ENCODE measurements around the gene KRTDAP.

The KRTDAP gene

GRCh38 chr19:35449359-35450043, 40.8 kb downstream of the KRTDAP start:
- no peak for DNase-seq

- no peak for DNase-seq
Measured at GRCh38 chr19:35447606-35448469, 42.4 kb downstream of the KRTDAP start, which contains the start of gene FFAR2. Gene FFAR2 (plus strand): TSS chr19:35448257. CDS start chr19:35449715, 1,458 bp downstream.

DNA sequence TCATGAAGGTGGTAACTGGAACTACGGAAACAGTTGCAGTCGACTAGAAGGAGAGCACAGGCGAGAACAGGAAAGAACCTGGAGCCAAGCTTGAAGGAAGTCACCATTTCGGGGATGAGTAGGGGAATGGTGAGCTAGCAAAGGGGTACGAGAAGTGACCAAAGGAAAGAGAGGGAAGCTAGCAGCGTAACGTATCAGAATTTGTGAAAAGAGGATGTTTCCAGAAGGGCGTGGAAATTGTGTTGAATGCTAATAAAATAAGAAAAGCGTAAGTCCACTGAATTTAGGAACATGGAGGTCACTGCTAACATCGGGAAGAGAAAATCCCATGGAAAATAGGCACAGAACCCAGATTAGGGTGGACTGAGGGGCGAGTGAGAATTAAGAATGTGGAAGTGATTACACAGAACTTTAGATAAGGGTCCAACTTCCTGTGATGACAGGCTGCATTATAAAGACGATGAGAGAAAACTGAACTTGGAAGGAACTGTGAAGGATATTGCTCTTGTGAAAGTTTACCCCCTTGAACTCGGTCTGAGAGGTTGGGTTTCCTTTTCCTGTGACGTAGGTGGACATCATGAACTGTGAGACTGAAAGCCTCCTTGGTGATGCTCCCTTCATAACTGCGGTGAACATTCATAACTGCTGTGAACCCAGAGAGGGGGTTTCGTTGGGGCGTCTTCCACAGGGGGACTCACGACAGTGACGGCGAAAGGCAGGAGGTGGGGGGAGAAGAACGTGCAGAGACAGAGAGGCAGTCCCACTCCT, 44.3 kb downstream of the KRTDAP start:
- no peak for DNase-seq

DNA sequence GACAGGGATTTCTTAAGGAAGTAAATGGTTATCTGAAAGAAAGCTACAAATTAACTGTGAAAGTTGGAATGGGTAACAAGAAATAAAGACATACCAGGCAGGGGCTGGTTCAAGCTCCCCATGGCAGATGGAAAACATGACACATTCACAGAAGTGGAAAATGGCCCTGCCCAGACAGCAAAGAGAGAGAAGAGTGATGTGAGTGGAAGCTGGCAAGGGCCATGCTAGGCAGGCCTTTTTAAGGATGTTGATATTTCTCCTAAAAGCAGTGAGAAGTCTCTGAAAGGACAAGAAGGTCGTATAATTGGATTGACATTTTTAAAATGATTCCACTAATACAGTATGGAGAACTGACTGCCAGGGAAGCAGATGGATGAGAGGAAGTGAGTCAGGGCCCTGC, 45.5 kb downstream of the KRTDAP start:
- DNase-seq = no peak

DNA sequence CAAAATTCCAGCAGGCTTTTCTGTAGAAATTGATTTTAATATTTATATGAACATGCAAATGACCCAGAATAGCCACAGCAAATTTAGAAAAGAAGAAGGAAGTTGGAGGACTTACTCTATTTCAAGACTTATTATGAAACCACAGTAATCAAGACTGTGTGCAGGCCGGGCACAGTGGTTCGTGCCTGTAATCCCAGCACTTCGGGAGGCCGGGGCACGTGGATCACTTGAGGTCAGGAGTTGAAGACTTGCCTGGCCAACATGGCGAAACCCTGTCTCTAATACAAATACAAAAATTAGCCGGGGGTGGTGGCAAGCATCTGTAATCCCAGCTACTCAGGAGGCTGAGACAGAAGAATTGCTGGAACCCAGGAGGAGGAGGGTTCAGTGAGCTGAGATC, 48.2 kb downstream of the KRTDAP start:
- no peak for DNase-seq

DNA sequence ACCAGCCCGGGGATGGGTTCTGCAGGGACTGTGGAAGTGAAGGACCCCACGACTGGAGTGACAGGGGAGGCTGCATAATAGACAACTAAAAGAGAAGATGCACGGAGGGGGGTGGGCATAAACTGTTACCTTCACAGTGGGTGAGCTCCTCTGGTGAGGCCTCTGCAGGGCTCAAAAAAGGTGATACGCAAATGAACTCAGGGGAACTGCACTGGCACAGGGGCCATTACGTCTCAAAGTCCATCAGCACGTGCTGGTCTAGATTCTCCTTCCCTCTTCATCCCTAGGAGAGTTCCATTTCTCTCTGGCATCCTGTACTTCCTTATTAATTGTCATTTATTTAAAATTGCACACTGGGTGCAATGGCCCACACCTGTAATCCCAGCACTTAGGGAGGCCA, 50.3 kb downstream of the KRTDAP start:
- DNase-seq = no peak

- DNase-seq = no peak
Measured at GRCh38 chr19:35438527-35438926, 51.7 kb downstream of the KRTDAP start.

DNA sequence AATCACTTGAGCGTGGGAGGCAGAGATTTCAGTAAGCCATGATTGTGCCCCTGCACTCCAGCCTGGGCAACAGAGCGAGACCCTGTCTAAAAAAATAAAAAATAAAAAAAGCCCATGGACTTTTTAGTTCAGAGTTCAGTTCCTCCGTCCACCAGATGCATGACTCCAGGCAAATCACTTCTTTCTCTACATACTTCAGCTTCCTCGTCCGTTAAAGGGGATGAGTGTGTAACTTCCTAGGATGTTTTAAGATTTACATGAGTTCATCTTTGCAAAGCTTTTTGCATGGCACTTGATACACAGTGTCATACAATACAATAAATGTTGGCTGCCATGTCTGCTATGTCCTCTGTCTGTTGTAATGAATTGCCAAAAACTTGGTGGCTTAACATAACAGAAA, 52.2 kb downstream of the KRTDAP start:
- DNase-seq = no peak

DNA sequence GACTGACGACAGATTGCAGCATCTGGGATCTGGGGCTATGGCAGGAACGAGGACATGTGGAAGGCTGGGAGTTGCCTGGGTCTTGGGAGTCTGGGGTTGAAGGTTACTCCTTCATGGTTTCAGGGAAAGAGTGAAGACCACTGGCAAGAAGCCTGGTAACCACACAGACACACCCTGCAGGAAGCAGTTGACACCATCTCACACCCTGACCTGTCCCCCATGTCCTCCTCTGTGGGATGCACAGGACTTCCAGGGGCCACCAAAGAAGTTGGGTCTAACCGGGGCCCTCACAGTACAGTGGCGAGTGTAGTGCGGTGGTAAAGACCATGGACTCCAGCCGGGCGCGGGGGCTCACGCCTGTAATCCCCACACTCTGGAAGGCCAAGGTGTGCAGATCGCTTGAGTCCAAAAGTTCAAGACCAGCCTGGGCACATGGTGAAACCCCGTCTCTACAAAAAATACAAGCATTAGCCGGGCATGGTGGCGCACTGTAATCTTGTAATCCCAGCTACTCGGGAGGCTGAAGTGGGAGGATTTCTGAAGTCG, 52.8 kb downstream of the KRTDAP start:
- no peak for DNase-seq

All from activated CD8-positive, alpha-beta memory T cell treated with anti-CD3 and anti-CD28 coated beads for 24 hours (primary cell).